T-cell (primary cell): ENCODE measurements around the gene CRHBP. TPM values are rescaled to one million over a fixed set of nuclear protein-coding genes. Genes with fewer than 3 reads are reported as not detected.

ENCODE experiments used
- ATAC-seq, 4 experiments: fragments of 200-7000 bp in 3 of 4; fragments of 150-1000 bp in 1 of 4; cut with Tn5 transposase; replicated peaks in 1 of 4; 1 replicate in 3 of 4; 2 replicates in 1 of 4; pipeline ENCODE4 v1.10.0; 2021; ENCODE audit warnings: moderate library complexity in 3 of 4, mild to moderate bottlenecking in 2 of 4, moderate number of reproducible peaks in 1 of 4
- CTCF ChIA-PET, 2 donors: fragments of 300-600 bp; sonication (Branson Sonifier 250); formaldehyde crosslinking; loops; one replicate each; lab custom pipeline; 2022; ENCODE audit warnings: antibody characterized with exemption in 2 of 2; lab: Charles Lee
- POLR2A ChIA-PET, 2 donors: fragments of 300-600 bp; sonication (Branson Sonifier 250); formaldehyde crosslinking; loops; one replicate each; lab custom pipeline; 2022; ENCODE audit warnings: antibody characterized with exemption in 2 of 2; lab: Charles Lee
- DNase-seq, 35 experiments: peaks; one replicate each; pipeline versions ENCODE4 v3.0.0 to v3.0.0-alpha.2; 2013 to 2023
- H3K27ac ChIP-seq: one replicate; pipeline ENCODE4 v1.5.1; 2013; ENCODE audit warnings: low read length
- H3K27me3 ChIP-seq, 2 experiments: replicated peaks in 1 of 2; 1 replicate in 1 of 2; 2 replicates in 1 of 2; pipeline versions ENCODE4 v1.6.1 to v1.7.0; 2013; ENCODE audit warnings: low read length in 1 of 2, mixed read lengths in 1 of 2; ENCODE audit not compliant: control insufficient read depth in 2 of 2, insufficient read depth in 2 of 2; ENCODE audit errors: extremely low read depth in 1 of 2
- H3K36me3 ChIP-seq, 2 donors: 1 replicate in 1 of 2; 2 replicates in 1 of 2; pipeline versions ENCODE4 v1.6.1 to v1.7.0; 2013; ENCODE audit warnings: low read length in 1 of 2; ENCODE audit not compliant: control insufficient read depth in 2 of 2, insufficient read depth in 1 of 2; ENCODE audit errors: extremely low read depth in 1 of 2
- H3K4me1 ChIP-seq, 2 experiments: 1 replicate in 1 of 2; 2 replicates in 1 of 2; pipeline versions ENCODE4 v1.6.1 to v1.7.0; 2013; ENCODE audit warnings: low read length in 2 of 2, mixed read lengths in 1 of 2; ENCODE audit not compliant: insufficient read depth in 2 of 2, control insufficient read depth in 1 of 2; ENCODE audit errors: extremely low read depth in 1 of 2
- H3K4me3 ChIP-seq, 2 donors: 1 replicate in 1 of 2; 2 replicates in 1 of 2; pipeline versions ENCODE4 v1.5.1 to v1.7.0; 2013; ENCODE audit warnings: mild to moderate bottlenecking in 2 of 2, low read length in 1 of 2, moderate library complexity in 1 of 2; ENCODE audit not compliant: control insufficient read depth in 1 of 2; ENCODE audit errors: extremely low read depth in 1 of 2
- H3K9me3 ChIP-seq: 2 replicates; pipeline ENCODE4 v1.7.0; 2013
- H3K27ac Mint-ChIP-seq, 2 donors: one replicate each; pipeline ENCODE4 v1.8.0; 2020 to 2021; ENCODE audit warnings: mild to moderate bottlenecking in 2 of 2, mixed read lengths in 2 of 2
- H3K27me3 Mint-ChIP-seq, 2 donors: one replicate each; pipeline ENCODE4 v1.8.0; 2021 to 2022; ENCODE audit warnings: mixed read lengths in 2 of 2
- H3K36me3 Mint-ChIP-seq: one replicate; pipeline ENCODE4 v1.8.0; 2021; ENCODE audit warnings: mixed read lengths
- H3K4me1 Mint-ChIP-seq, 3 donors: one replicate each; pipeline ENCODE4 v1.8.0; 2020 to 2022; ENCODE audit warnings: mixed read lengths in 3 of 3, mild to moderate bottlenecking in 1 of 3
- H3K4me3 Mint-ChIP-seq, 3 donors: one replicate each; pipeline ENCODE4 v1.8.0; 2020 to 2022; ENCODE audit warnings: mild to moderate bottlenecking in 3 of 3, mixed read lengths in 3 of 3, moderate library complexity in 3 of 3
- H3K9me3 Mint-ChIP-seq, 3 donors: one replicate each; pipeline ENCODE4 v1.8.0; 2020 to 2022; ENCODE audit warnings: mixed read lengths in 3 of 3
- WGBS: methylation state at CpG from one replicate; pipeline ENCODE4 v1.1.5; 2013; ENCODE audit warnings: missing lambda C conversion rate; ENCODE audit not compliant: insufficient coverage; 5-methylcytosine and 5-hydroxymethylcytosine counted together
- total RNA-seq, 35 experiments: library from RNA in 6 of 35; stranded (reverse) in 6 of 35; fragments of 120-200 nt in 1 of 35; gene quantifications; one replicate each; pipeline versions ENCODE4 v1.2.1 to v1.2.4 and lab custom pipeline; 2013 to 2026

CRHBP gene
- total RNA-seq, 5 donors from 2014 or later (not counting 1 experiment from before 2014, with no cell fraction given), result 0.51 to 1.2 (median 0.93) TPM

DNA sequence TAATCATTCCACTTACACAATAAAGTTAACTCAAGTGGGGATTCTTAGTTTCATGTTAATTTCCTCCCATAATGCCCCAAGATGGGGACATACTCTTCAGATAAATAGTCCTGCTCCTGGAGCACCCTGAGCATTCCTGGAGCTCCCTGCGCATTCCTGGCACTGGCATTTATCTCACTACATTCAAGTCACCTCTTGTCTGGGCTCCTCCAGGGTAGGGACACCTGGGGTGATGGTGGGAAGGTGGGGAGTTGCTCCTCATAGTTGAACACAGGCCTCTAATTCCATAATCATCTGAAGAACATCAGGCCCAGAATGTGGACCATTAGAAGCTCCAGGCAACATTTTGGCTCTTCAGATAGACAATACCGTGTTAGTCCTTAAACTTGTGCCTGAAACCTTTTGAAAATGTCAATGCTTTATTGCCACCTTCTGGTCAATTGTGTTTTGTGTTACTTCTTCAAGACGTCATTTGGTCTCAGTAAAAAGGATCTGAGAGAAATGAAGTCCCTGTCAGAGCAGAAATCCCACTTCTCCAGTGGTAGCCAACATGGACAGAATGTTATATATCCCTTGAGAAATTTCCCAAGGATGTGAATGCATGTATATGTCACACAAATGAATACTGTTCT lies 63.2 kb downstream of the CRHBP start:
- Mint-ChIP-seq H3K27ac (no peak overlapping the region), H3K4me1 (no peaks in the 10 kb centered on the region), H3K4me3 (no peak overlapping the region), H3K36me3 (no peaks in the 10 kb centered on the region), H3K9me3 (no peaks in the 10 kb centered on the region), H3K27me3 (peaks cover 15 to 18% of the 10 kb centered on the region in 2 donors)
- Histone ChIP-seq H3K4me1 (no peaks in the 10 kb centered on the region), H3K36me3 (no peaks in the 10 kb centered on the region), H3K4me3 (no peak overlapping the region), H3K27me3 (peaks cover 0 to 11% of the 10 kb centered on the region in 2 experiments), H3K9me3 (no peaks in the 10 kb centered on the region), H3K27ac (no peak overlapping the region)
- 16% methylated on average over 2 of the region's 3 CpGs for WGBS
- DNase-seq, result peak in 1 of 35 experiments; percentile 25
- peak in 1 of 4 experiments; percentile 31 for ATAC-seq
- ChIA-PET CTCF (interaction anchor here in 1 of 2 donors (1.3 kb wide), 1 partner anchor 14 kb away, joined by 4 read pairs; the partner anchor contains the start of gene AGGF1), POLR2A (no interaction called here)

DNA sequence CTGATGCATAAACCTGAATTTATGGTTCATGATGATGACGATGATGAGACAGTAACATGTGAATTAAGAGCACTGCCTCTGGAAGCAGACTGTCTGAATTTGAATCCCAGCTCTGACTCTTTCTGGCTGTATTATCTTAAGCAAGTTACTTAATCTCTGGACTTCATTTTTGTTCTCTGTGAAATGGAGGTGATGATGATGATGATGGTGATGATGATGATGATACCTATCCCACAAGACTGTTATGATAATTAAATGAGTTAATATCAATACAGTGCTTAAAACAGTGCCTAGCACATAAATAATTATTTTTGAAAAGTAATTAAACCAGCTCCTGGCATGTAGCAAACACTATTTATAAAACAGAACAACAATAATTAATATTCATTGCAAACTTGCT lies 64.1 kb downstream of the CRHBP start:
- peaks cover 17 to 26% of the 10 kb centered on the region in 2 donors for H3K27me3 Mint-ChIP-seq
- CTCF ChIA-PET, result interaction anchor here in 1 of 2 donors (0.6 to 1.3 kb wide), 2 partner anchors 13 to 27 kb away, joined by 3 to 4 read pairs; partner anchors contain the start of gene AGGF1

DNA sequence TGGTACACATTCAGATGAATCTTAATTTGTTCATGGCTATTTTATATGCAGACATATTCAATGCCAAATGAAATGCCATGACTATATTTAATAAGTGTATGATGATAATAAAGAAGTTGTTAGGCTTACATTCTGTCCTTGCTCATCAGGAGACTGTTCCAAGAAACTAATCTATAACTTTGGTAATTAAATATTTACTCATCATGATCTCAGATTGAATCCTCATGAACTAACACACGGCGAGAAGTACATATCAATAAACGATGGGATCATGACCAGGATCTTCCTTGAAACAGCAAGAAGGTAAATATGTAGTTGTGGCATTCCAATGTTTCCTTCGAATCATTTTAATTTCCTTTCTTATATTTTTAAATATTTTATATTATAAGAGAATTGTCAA lies 64.8 kb downstream of the CRHBP start:
- no peaks in the 10 kb centered on the region for H3K4me1 Mint-ChIP-seq
- Histone ChIP-seq H3K36me3 (no peaks in the 10 kb centered on the region), H3K4me3 (no peak overlapping the region), H3K9me3 (no peaks in the 10 kb centered on the region), H3K27me3 (peaks cover 0 to 11% of the 10 kb centered on the region in 2 experiments), H3K4me1 (no peaks in the 10 kb centered on the region), H3K27ac (no peak overlapping the region)
- H3K36me3 Mint-ChIP-seq, result no peaks in the 10 kb centered on the region
- H3K27me3 Mint-ChIP-seq, result peaks cover 23 to 30% of the 10 kb centered on the region in 2 donors
- no peak overlapping the region for H3K27ac Mint-ChIP-seq
- CTCF ChIA-PET, result interaction anchor here (0.6 to 1.3 kb wide), 3 partner anchors 13 to 1099 kb away, joined by 3 to 4 read pairs (median 4); partner anchors contain the start of gene AGGF1 (in 1 of the 2)
- H3K4me3 Mint-ChIP-seq, result no peak overlapping the region
- POLR2A ChIA-PET, result no interaction called here
- no CpG with 5 or more reads among the region's 4 CpGs for WGBS
- no peaks in the 10 kb centered on the region for H3K9me3 Mint-ChIP-seq
- DNase-seq, result no peak
- ATAC-seq, result no peak

More for the DNA sequence above, 64.1 kb downstream of the CRHBP start:
- ATAC-seq, result no peak
- Histone ChIP-seq H3K27me3 (peaks cover 0 to 11% of the 10 kb centered on the region in 2 experiments), H3K4me1 (no peaks in the 10 kb centered on the region), H3K36me3 (no peaks in the 10 kb centered on the region), H3K9me3 (no peaks in the 10 kb centered on the region), H3K27ac (no peak overlapping the region), H3K4me3 (no peak overlapping the region)
- no peaks in the 10 kb centered on the region for H3K4me1 Mint-ChIP-seq
- no peak overlapping the region for H3K4me3 Mint-ChIP-seq
- POLR2A ChIA-PET, result no interaction called here
- no peak overlapping the region for H3K27ac Mint-ChIP-seq
- no peaks in the 10 kb centered on the region for H3K36me3 Mint-ChIP-seq
- no CpG with 5 or more reads among the region's 1 CpG for WGBS
- DNase-seq, result no peak
- no peaks in the 10 kb centered on the region for H3K9me3 Mint-ChIP-seq

Other genes starting within 250 kb of the CRHBP start
- gene F2R, start 236.9 kb upstream of the CRHBP start, total RNA-seq, result 10 to 100 TPM in 2 of 5 donors, 1 to 10 TPM in 3; 4.3 to 16.3 (median 9.6) TPM
- gene F2RL1, start 134.0 kb upstream of the CRHBP start, total RNA-seq, result 1 to 10 TPM; 1.4 to 7.6 (median 5.5) TPM
- 1 to 10 TPM in 1 of 5 donors, under 1 TPM in 3, not detected in 1; 0.32 to 1.1 (median 0.42) TPM for gene S100Z, start 103.0 kb upstream of the CRHBP start, total RNA-seq
- gene AGGF1, start 77.4 kb downstream of the CRHBP start, total RNA-seq, result 10 to 100 TPM; 16.7 to 32.7 (median 27.5) TPM
- 1 to 10 TPM; 2.9 to 5.1 (median 4.3) TPM for gene ZBED3, start 134.2 kb downstream of the CRHBP start, total RNA-seq